Choroid plexus epithelial cell (primary cell): ENCODE data around the gene SERPINA5.

ENCODE experiments used
- DNase-seq: peaks from one replicate; pipeline ENCODE4 v3.0.0-alpha.2; 2010; ENCODE audit warnings: low read depth
- H3K4me3 ChIP-seq: 2 replicates; pipeline ENCODE4 v1.5.1; 2011; ENCODE audit warnings: low read depth, mild to moderate bottlenecking, control low read depth, low read length, moderate library complexity
- CTCF ChIP-seq: conservative IDR thresholded peaks from 2 replicates; pipeline ENCODE4 v1.5.1; 2011; ENCODE audit warnings: low read depth, mild to moderate bottlenecking, control low read depth, inconsistent platforms, low read length, moderate library complexity

SERPINA5 gene

DNA sequence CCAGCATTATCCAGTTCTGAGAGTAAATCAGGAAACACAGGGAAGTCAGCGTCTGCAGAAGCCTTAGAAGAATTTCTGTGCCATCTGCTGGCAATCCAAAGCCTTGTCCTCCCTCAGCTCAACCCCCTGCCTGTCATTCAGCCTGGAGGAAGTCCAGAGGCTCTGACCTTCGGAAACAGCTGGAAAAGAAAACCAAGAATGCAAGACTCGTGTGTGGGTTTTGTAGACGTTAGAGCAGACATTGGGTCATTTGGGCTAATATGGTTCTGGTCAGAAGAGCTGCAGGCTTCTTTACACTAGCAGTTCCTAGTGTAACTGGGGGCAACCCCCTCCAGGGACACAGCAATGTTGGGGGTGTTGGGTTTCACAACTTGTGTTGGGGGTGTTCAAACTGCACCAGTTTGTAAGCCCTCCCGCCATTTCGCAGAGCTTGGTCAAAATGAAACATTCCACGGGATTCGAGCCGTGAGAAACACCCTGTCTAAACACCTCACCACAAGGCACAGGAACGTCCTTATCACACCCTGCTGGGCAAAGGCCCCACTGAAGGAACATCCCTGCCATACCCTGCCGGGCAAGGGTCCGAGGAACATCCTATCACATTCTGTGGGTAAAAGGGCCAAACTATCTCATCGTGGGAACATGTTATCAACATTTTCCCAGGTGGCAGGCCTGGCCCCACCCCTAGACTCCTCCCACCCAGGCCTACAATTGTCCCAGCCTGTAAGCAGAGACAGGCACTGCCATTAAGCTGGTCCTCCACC lies 41.0 kb upstream of the SERPINA5 start:
- no peak overlapping the region for H3K4me3 ChIP-seq
- DNase-seq, result peak; percentile 89
- TF ChIP-seq CTCF, result peak; percentile 51

- peak; percentile 60 for DNase-seq
- TF ChIP-seq CTCF, result no peak
- H3K4me3 ChIP-seq, result no peak overlapping the region
These were observed 39.8 kb upstream of the SERPINA5 start for GRCh38 chr14:94541234-94541975.

DNA sequence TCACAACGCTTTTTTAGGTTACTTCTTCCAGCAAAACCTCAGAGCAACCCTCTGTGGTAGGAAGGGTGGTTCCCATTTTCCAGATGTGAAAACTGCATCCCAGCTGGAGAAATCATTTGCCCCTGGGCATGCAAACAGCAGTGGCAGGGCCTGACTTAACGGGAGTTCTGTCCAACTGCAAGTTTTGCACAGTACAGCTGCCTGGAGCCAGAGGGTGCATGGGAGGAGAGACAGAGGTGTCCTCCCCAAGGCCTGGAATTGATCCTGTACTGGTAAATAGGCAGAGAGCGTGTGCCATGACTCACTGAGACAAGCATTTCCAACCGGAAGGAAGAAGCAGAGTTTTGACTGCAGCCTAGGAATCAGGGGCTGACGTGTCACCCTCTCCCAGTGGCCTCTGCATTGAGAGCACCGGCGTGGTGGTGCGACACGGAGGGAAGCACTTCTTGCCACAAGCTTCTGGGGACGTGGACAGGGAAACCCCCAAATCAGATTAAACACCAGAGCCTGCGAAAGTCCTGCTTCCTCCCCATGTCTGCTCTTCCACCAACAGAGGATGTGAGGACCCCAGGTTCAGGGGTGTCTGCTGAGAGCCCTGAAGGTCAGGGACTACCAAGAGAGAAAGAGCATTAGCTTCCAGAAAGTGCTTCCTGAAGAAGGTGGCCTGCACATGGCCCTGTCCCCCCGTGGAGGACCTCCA lies 39.0 kb upstream of the SERPINA5 start:
- peak; percentile 4 for TF ChIP-seq CTCF
- H3K4me3 ChIP-seq, result no peak overlapping the region
- DNase-seq, result peak; percentile 74

DNA sequence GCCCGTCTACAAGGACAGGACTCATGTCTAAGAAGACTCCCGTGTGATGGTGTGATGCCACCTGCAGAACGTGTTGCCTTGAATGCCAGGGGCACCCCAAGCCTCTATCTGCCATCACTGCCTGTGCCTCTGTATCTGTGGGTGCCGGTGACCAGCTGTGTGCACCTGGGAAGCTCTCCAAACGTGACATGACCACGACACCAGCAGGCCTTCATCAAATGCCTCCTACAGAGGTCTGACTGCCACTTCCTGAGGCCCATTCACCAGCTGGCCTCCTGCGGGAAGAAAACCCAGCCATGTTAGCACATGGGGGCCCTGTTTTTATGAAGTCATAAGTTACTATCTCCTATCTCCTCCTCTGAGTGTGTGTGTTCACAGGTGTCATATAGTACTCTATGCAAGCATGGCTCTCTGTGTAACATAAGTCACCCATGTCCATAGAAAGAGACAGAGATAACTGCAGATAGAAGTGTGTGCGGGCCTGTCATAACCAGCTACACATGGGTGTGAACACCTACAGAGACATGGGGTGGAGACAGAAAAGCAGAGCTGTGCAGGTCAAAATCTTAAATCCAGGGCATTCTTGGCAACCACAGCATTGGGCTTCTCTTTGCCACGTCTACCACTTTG lies 38.3 kb upstream of the SERPINA5 start:
- DNase-seq, result no peak
- TF ChIP-seq CTCF, result no peak
- no peak overlapping the region for H3K4me3 ChIP-seq

- peak; percentile 26 for TF ChIP-seq CTCF
- peak; percentile 44 for DNase-seq
- H3K4me3 ChIP-seq, result no peak overlapping the region
These were observed 37.6 kb upstream of the SERPINA5 start for GRCh38 chr14:94543449-94544124.

GRCh38 chr14:94544726-94545125 lies 36.5 kb upstream of the SERPINA5 start:
- no peak for DNase-seq
- no peak overlapping the region for H3K4me3 ChIP-seq
- no peak for TF ChIP-seq CTCF
